ENCODE results near the gene LRFN3. TPM values are rescaled to one million over a fixed set of nuclear protein-coding genes. Genes with fewer than 3 reads are reported as not detected.

Gene LRFN3
- total and polyA plus RNA-seq, 2 of the 13 experiments (the other 11 are each of a cell fraction or from before 2014, with no cell fraction given), result 0.74 to 1.6 TPM

DNA sequence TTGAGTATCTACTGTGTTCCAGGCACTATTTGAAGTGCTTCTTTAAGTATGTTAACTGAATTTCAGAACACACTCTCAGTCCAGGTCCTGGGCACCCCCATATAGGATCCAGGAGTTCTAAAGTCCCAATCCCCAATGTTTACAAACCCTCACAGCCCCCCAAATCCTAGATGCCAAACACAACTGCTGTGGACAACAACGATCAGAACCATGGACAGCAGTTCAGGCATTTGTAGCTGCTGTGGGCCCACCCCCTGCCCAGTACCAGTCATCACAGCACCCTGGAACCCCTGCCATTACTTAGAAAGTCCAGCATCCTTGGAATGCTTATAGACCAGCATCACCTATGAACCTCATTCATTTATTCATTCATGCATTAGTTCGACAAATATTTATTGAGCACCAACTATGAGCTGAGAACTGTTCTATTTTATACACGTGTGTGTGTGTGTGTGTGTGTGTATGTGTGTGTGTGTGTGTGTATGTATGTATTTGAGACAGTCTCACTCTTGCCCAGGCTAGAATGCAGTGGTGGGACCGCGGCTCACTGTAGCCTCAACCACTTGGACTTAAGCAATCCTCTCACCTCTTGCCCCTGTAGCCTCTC lies 39.5 kb downstream of the LRFN3 start:
- Histone ChIP-seq H3K4me2 (ENCODE audit: low read depth, low read length) (no peak overlapping the region), H3K9ac (ENCODE audit: insufficient read depth, low read depth, low read length) (no peak overlapping the region), H2AFZ (ENCODE audit: low read length) (no peak overlapping the region), H4K20me1 (ENCODE audit: insufficient read depth, low read length) (no peaks in the 10 kb centered on the region), H3K27me3 (ENCODE audit: control insufficient read depth in 1 of 2, insufficient read depth in 2 of 2, low read length in 2 of 2) (peaks cover 1 to 10% of the 10 kb centered on the region in 2 experiments; a peak in 2 of 5 replicates), H3K9me3 (ENCODE audit: low read length) (no peaks in the 10 kb centered on the region), H3K36me3 (replicated peaks in 1 of 2; ENCODE audit: control insufficient read depth in 1 of 2, insufficient read depth in 2 of 2, low read length in 2 of 2) (no peaks in the 10 kb centered on the region), H3K4me3 (replicated peaks in 1 of 3; ENCODE audit: insufficient read depth in 1 of 3, low read depth in 2 of 3, low read length in 3 of 3) (no peak overlapping the region), H3K79me2 (ENCODE audit: insufficient read depth, low read length) (no peaks in the 10 kb centered on the region), H3K27ac (ENCODE audit: extremely low read length, insufficient read depth, low read length) (no peak overlapping the region), H3K4me1 (ENCODE audit: insufficient read depth, low read length) (no peaks in the 10 kb centered on the region)
- under 1% methylated on average over 5 of the region's 5 CpGs for WGBS (ENCODE audit: low lambda C conversion rate)
- in situ Hi-C loops (cut with HindIII; ENCODE audit: extremely low pct_ligation_motif_present, low pct_unique_long_range_greater_than_20kb) (no loop called here), intact Hi-C loops (cut with micrococcal nuclease; ENCODE audit: unreplicated experiment) (no loop called here)
- ChIA-PET CTCF (ENCODE audit: low intra/inter-chr PET ratio, low total read pairs) (no interaction called here), POLR2A (no interaction called here)
- ATAC-seq (no peak), FAIRE-seq (no peak), DNase-seq (ENCODE audit: low spot score) (no peak)
- BruUV-seq (replicated peaks), result no TSS peak
- TF ChIP-seq BORCS8-MEF2B (CRISPR knock-in tag; IDR thresholded peaks at IDR 0.05), result peak; percentile 61; the same call in 1 of the 2 replicates
- TF ChIP-seq GATAD1 (CRISPR knock-in tag; IDR thresholded peaks at IDR 0.05), result 0 out of 2 replicates have a peak, but pooled peaks have one; percentile 18
- TF ChIP-seq, protein P1, sequence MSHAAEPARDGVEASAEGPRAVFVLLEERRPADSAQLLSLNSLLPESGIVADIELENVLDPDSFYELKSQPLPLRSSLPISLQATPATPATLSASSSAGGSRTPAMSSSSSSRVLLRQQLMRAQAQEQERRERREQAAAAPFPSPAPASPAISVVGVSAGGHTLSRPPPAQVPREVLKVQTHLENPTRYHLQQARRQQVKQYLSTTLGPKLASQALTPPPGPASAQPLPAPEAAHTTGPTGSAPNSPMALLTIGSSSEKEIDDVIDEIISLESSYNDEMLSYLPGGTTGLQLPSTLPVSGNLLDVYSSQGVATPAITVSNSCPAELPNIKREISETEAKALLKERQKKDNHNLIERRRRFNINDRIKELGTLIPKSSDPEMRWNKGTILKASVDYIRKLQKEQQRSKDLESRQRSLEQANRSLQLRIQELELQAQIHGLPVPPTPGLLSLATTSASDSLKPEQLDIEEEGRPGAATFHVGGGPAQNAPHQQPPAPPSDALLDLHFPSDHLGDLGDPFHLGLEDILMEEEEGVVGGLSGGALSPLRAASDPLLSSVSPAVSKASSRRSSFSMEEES (CRISPR knock-in tag; IDR thresholded peaks at IDR 0.05), result peak; percentile 50
- 0 out of 2 replicates have a peak, but pooled peaks have one; percentile 45 for TF ChIP-seq HMGXB3 (CRISPR knock-in tag; IDR thresholded peaks at IDR 0.05; ENCODE audit: borderline replicate concordance)
- TF ChIP-seq KLF6 (CRISPR knock-in tag; IDR thresholded peaks at IDR 0.05), result 0 out of 2 replicates have a peak, but pooled peaks have one; percentile 51
- TF ChIP-seq ZSCAN9 (CRISPR knock-in tag; IDR thresholded peaks at IDR 0.05; ENCODE audit: borderline replicate concordance), result peak; percentile 85
- no peak for TF ChIP-seq ZBTB33 (CRISPR knock-in tag; IDR thresholded peaks at IDR 0.05)
- peak; percentile 67 for TF ChIP-seq TEAD3 (CRISPR knock-in tag; optimal IDR thresholded peaks at IDR 0.05; ENCODE audit: borderline replicate concordance)
- peak; percentile 95 for TF ChIP-seq MIER2 (CRISPR knock-in tag; IDR thresholded peaks at IDR 0.05)
- peak; percentile 79; the same call in 1 of the 2 replicates for TF ChIP-seq KLF11 (CRISPR knock-in tag; IDR thresholded peaks at IDR 0.05)
- TF ChIP-seq, protein P2, sequence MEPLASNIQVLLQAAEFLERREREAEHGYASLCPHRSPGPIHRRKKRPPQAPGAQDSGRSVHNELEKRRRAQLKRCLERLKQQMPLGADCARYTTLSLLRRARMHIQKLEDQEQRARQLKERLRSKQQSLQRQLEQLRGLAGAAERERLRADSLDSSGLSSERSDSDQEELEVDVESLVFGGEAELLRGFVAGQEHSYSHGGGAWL (CRISPR knock-in tag; IDR thresholded peaks at IDR 0.05), result peak; percentile 41; the same call in 1 of the 2 replicates
- TF ChIP-seq KDM4B (CRISPR knock-in tag; IDR thresholded peaks at IDR 0.05), result 0 out of 2 replicates have a peak, but pooled peaks have one; percentile 44
- no peak for TF ChIP-seq AHR (CRISPR knock-in tag; IDR thresholded peaks at IDR 0.05)
- TF ChIP-seq RXRB (CRISPR knock-in tag; IDR thresholded peaks at IDR 0.05; ENCODE audit: borderline replicate concordance), result 0 out of 2 replicates have a peak, but pooled peaks have one; percentile 35
- TF ChIP-seq SRY (CRISPR knock-in tag; IDR thresholded peaks at IDR 0.05), result peak; percentile 77; the same call in 1 of the 2 replicates

Data from HepG2 (cell line).